HUDEP-2 (cell line): ENCODE measurements around the gene PRRX1.

Experiments used
- DNase-seq, 76 experiments: peaks; one replicate each; lab custom pipeline; 2025; ENCODE audit not compliant: unreplicated experiment in 76 of 76; lab: John Stamatoyannopoulos, UW

Gene PRRX1

GRCh38 chr1:170664093-170664827, at the start of gene PRRX1:
PRRX1 (plus strand) TSS chr1:170664131; CDS start chr1:170664219, 88 bp downstream.
- no peak for DNase-seq

DNA sequence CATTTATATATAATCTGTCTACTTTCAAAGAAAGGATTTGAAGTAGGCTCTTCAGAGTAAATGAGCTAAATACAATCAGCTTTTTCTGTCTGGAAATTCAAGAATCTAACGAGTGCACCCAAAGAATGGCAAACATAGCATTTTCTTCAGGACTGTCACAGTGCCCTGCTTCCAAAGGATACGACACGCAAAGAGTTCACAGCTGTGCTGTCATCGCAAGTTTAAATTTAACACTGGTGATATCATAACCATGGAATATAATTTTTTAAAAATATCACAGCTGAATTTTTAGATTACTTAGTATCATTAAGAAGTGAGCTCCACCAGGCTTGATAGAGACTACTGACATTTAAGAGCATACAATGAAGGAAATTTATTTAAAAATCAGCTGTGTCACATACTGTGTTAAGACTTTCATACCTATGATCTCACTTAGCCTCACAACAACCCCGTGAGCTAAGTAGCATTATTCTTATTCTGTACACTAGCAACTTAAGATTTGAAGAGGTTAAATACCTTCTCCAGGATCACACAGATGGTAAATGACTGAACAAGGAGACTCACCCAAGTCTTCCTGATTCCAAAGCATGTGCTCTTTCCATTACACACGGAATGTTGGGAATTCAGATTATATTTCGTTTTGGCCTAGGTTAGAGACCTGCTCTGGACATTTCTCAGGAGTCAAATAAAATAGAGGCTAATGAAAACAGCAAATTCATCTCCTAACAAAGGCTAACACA, 46.2 kb upstream of the PRRX1 start:
- no peak for DNase-seq

GRCh38 chr1:170618421-170618820, 45.5 kb upstream of the PRRX1 start:
- no peak for DNase-seq

DNA sequence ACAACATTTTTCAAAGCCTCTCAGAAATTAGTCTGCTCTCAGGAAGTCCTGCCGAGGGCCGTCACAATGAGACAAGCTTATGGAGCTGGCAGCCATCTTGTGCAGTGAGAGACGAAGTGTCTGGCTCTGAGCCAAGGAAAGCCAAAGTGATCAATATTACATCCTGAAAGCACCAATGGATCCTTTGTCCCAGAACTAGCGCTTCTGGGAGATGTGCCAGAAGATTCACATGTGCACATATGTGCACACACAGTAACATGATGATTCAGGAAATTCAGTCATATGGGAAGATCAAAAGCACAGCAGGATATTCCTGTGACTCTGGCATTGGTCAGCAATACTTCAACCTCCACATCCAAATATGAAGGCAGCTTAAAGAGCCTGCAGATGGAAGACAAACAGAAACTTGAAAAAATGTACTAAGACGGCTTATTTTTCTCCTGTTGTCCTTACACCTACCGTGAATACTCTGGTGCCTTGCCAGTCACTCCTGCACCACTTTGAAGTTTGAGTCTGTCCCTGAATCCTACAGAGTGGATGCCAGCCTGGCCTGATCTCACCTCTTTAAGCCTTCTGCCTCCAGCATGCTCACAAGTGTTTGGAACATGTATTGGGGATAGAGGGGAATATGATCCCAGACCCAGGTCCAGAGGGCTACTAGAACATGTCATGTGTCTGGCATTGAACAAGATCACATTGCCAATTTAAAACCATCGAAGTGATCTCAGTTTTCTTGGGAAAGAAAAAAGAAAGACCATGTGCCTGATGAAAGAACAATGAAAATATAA, 44.5 kb upstream of the PRRX1 start:
- DNase-seq: no peak

GRCh38 chr1:170620164-170620563, 43.8 kb upstream of the PRRX1 start:
- DNase-seq: no peak

DNA sequence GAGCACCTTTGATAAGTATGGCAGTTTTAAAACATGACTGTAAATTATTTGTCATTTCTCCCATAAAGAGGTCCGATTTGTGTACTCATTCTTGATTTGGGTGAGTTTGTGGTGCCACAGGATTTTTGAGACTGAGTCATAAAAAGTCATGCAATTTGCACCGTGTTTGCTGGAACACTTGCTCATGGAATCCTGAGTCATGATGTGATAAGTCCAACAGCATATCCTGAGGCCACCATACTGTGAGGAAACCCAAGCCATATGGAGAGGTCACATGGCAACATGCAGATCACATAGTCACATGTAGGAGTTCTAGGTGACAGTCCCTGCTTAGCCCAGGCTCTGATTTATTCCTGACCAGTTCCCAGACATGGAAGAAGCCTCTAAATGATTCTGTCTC, 40.8 kb upstream of the PRRX1 start:
- no peak for DNase-seq

DNA sequence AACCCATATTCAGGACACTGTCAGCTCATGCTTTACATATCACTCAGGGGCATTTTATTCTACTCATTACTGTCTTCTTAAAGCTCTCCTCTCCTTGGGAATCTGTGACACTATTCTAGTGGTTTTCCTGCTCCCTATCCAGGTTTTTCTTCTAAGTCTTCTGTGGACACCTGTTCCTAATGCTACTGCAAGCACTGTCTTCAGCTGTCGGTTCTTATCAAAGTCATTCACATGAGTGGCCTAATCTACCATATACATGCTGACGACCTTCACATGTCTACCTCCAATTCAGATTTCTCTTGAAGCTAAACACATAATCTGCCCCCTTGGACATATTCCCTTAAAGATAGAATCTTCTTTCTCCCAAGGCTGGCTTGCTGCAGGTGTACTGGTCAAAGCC, 39.8 kb upstream of the PRRX1 start:
- no peak for DNase-seq

- DNase-seq: no peak
These were observed 33.0 kb upstream of the PRRX1 start for GRCh38 chr1:170630977-170631376.

GRCh38 chr1:170634293-170634692, 29.6 kb upstream of the PRRX1 start:
- no peak for DNase-seq

DNA sequence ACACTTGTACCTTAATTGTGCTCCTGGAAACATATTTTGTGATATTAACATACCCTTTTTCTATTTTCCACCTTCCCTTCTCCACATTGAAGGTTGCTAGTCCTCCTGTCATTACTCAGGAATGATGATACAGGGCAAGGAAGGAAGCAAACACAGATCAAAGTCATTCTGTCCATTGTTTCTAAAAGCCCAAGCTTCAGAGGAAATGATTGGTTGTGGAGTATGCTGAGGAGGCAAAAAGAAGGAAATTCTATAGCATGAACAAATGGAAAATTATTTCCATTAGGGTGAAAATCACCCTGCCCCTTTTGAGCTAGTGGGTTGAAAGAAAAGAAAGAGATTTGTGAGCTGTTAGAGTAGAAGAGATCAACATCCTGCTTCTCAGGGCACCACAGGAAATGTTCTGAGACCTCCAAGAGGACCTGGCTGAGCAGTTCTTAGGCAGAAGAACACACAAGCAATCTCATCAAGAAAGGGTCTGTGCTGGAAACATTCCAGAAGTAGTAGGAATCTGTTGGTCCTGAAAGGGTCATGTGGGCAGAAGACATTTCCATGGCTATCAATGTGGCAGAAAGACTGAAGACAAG, 29.0 kb upstream of the PRRX1 start:
- DNase-seq: no peak

DNA sequence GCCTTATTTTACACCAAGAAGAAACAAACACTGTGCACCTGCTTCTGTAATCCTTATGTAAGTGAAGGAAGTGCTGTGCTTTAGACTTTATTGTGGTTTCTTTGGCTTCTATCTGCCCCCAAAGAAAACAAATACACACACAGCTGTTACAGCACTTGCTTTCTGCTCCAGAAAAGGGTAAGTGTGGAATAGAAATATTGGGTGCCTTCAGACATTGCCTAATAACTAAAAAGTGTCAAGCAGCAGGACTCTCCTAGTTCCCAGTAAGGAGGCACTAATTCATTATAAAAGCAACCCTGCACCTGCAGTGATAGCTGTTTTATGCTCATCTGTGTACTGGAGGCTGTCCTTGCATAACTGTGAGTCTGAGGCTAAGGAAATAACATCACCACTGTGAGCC, 23.4 kb upstream of the PRRX1 start:
- no peak for DNase-seq

- no peak for DNase-seq
These were observed 6.6 kb upstream of the PRRX1 start for GRCh38 chr1:170657275-170657853.

DNA sequence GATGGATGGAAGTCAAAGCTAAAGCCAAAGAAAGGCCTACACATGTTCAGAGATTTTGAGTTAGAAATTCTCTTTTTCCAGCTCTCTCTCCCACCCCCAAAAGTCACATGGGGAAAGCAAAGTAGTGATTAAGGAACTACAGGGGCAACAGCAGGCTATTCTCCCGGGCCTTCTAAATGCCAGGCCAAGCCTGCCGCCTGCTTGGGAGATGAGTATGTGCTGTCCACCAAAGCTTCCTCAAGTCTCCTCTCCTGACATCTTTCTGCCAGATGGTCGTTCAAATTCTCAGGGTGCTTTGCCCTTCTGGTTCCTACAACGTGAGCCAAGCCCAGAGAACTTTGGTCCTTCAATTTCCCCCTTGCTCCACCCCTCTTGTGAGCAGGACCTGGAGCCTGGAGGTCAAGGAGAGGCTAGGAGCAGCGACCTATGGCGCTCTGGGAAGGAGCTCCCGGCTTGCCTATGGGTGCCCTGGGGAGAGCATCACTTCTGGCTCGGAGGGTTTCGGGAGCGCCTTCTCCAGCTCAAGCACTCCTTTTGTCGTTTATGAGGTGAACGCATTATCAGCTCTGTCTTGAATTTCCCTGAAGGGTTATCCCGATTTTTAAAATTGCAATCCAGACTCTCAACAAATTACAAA, 4.4 kb upstream of the PRRX1 start:
- DNase-seq: no peak

DNA sequence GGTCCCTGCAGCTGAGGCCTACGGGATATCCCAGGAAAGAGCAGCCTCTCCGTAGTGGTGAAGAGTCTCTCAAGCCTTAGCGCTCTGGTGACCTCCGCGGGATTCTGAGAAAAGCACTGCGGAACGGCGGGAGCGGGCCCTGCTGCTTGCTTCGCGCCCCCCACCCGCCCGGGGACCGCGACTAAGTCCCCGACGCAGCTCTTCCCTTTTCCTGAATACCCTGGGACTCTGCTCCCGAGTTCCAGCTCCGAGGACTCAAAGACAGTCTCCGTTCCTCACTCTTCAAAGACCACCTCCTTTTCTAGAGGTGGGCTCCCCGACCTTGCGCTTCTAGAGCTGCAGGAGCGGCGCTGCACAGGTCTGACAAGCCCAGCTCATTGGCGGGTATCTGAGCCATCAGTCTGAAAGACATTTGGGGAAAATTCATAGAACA, 3.6 kb upstream of the PRRX1 start:
- no peak for DNase-seq

DNA sequence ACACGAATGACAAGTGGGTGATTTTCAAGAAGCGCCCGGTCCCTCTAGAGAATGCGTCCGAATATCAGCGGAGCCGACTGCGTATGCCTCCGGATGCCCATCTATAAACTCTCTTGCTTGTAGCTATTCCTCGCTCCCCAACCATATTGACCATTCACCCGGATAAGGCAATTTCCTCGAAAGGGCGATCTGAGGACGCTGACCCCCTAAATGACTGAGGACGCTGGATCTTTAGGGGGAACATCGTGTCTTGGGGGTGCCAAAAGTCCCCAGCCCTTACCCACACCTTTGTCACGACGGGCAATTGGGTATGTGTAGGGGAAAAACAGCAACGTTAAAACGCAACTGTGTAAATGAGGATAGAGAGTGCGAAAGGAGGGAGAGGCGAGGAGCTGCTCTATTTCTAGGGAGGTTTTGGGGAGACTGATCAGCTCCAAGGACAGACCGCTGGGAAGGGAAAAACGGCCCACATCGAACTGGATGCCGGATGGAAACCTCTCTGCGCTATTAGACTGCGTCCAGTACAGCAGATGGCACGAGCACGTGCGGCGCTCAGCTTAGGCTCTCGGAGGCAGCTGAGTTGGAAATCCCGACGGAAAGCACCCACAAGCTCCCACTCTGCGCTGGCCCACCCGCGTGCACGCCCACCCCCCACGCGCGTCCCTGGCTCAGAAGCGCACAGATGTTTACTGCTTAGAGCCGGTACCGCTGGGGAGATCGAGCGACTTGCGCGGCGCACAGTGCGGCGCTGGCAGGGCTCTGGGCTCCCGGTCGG, 2.9 kb upstream of the PRRX1 start:
- no peak for DNase-seq

- DNase-seq: no peak
These were observed 2.1 kb upstream of the PRRX1 start for GRCh38 chr1:170661646-170662411.

GRCh38 chr1:170662561-170663403, 1.1 kb upstream of the PRRX1 start:
- DNase-seq: no peak
